Right lobe of liver (tissue), 6 donors: Measurements from ENCODE around the gene ATP6V1E1. TPM values are rescaled to one million over a fixed set of nuclear protein-coding genes. Genes with fewer than 3 reads are reported as not detected.

Source experiments
- ATAC-seq, 4 donors: fragments of 200-7000 bp; cut with Tn5 transposase; one replicate each; pipeline ENCODE4 v1.9.1; 2020; ENCODE audit warnings: mild to moderate bottlenecking in 4 of 4, moderate library complexity in 4 of 4
- DNase-seq, 3 donors: peaks; one replicate each; pipeline ENCODE4 v3.0.0-alpha.2; 2020
- H3K27ac ChIP-seq, 3 donors: fragments of 200-600 bp; one replicate each; pipeline ENCODE4 v1.8.0; 2022
- H3K27me3 ChIP-seq, 2 donors: fragments of 200-600 bp; one replicate each; pipeline ENCODE4 v1.8.0; 2022
- H3K36me3 ChIP-seq, 4 donors: fragments of 200-600 bp; sonication (generic) in 1 of 4; one replicate each; pipeline versions ENCODE4 v1.5.1 to v1.8.0; 2017 to 2022; ENCODE audit warnings: control low read depth in 1 of 4
- H3K4me1 ChIP-seq, 4 donors: fragments of 200-600 bp; sonication (generic) in 1 of 4; one replicate each; pipeline versions ENCODE4 v1.5.1 to v1.8.0; 2017 to 2022; ENCODE audit warnings: control low read depth in 1 of 4
- H3K4me3 ChIP-seq, 3 donors: fragments of 200-600 bp; one replicate each; pipeline ENCODE4 v1.8.0; 2022
- H3K9me3 ChIP-seq, 4 donors: fragments of 200-600 bp; sonication (generic) in 1 of 4; one replicate each; pipeline versions ENCODE4 v1.5.1 to v1.8.0; 2017 to 2022; ENCODE audit warnings: control low read depth in 1 of 4
- CTCF ChIP-seq, 4 donors: fragments of 200-600 bp in 3 of 4; fragments of 450-650 bp in 1 of 4; IDR thresholded peaks; one replicate each; pipeline versions ENCODE4 v1.5.1 to v1.8.0; 2016 to 2022; ENCODE audit warnings: antibody characterized with exemption in 4 of 4, mild to moderate bottlenecking in 2 of 4
- POLR2A ChIP-seq: fragments of 450-650 bp; IDR thresholded peaks from one replicate; pipeline ENCODE4 v1.6.1; 2017; ENCODE audit warnings: antibody characterized with exemption, mild to moderate bottlenecking
- WGBS: methylation state at CpG from one replicate; pipeline ENCODE4 v1.1.6; 2018; ENCODE audit warnings: low coverage, low lambda C conversion rate; ENCODE audit not compliant: insufficient coverage; ENCODE audit errors: missing lambda C conversion rate; 5-methylcytosine and 5-hydroxymethylcytosine counted together
- intact Hi-C, 2 donors: fragments of 100-400 bp; cut with DNase I; formaldehyde crosslinking; loops; one replicate each; pipeline versions ENCODE4 v1.11.2 to v1.14.1; 2022
- total RNA-seq, 6 experiments: library from RNA; depleted of rRNA in 2 of 6; stranded (reverse); fragments of >200 nt in 2 of 6; fragmentation: NEBNext Ultra II Directional in 3 of 6; extraction: Animal tissue kit (Norgen Biotek cat#: 25700) in 3 of 6; gene quantifications; one replicate each; pipeline versions ENCODE4 v1.1.0 to v1.2.4, GENCODE V29; 2016 to 2023
- donor health status: DM: no; HTN: yes; CAD: no.
- donor health status: DM: no; HTN: no; CAD: no.
- donor health status: DM: no; HTN: no; CAD: no.
- donor health status: DM: no; HTN: yes; CAD: no.
- donor health status: DM: no; HTN: yes; CAD: no.

The ATP6V1E1 gene
- total RNA-seq, 6 experiments from 2014 or later: 30.8 to 87.3 (median 44.0) TPM

- intact Hi-C loops: no loop called here
Measured at GRCh38 chr22:17665854-17666253, 37.3 kb upstream of the ATP6V1E1 start.

GRCh38 chr22:17665248-17665647, 36.7 kb upstream of the ATP6V1E1 start:
- TF ChIP-seq POLR2A (no peak), CTCF (IDR thresholded peaks at IDR 0.05) (no peak)
- ATAC-seq: no peak
- Histone ChIP-seq H3K36me3 (peaks cover 0 to 23% (median 5%) of the 10 kb centered on the region in 4 donors), H3K27me3 (no peaks in the 10 kb centered on the region), H3K4me1 (peaks cover 0 to 17% (median 0%) of the 10 kb centered on the region in 4 donors), H3K27ac (peak overlapping the region in 1 of 3 donors; percentile 53), H3K9me3 (no peaks in the 10 kb centered on the region), H3K4me3 (no peak overlapping the region)
- intact Hi-C loops: no loop called here
- 81% methylated on average over 3 of the region's 3 CpGs for WGBS
- no peak for DNase-seq

More at GRCh38 chr22:17665854-17666253, 37.3 kb upstream of the ATP6V1E1 start:
- H3K27ac ChIP-seq: no peak overlapping the region
- H3K4me3 ChIP-seq: no peak overlapping the region
- ATAC-seq (no peak), DNase-seq (no peak)
- H3K36me3 ChIP-seq: peaks cover 0 to 24% (median 5%) of the 10 kb centered on the region in 4 donors
- H3K9me3 ChIP-seq: no peaks in the 10 kb centered on the region
- TF ChIP-seq CTCF (IDR thresholded peaks at IDR 0.05) (no peak), POLR2A (no peak)
- no peaks in the 10 kb centered on the region for H3K27me3 ChIP-seq
- H3K4me1 ChIP-seq: peaks cover 0 to 17% (median 0%) of the 10 kb centered on the region in 4 donors
- WGBS: 61% methylated on average over 3 of the region's 3 CpGs

- Histone ChIP-seq H3K4me1 (peaks cover 0 to 17% (median 0%) of the 10 kb centered on the region in 4 donors), H3K27me3 (no peaks in the 10 kb centered on the region), H3K27ac (peak overlapping the region in 1 of 3 donors; percentile 53), H3K36me3 (peaks cover 0 to 26% (median 4%) of the 10 kb centered on the region in 4 donors), H3K4me3 (no peak overlapping the region), H3K9me3 (no peaks in the 10 kb centered on the region)
- intact Hi-C loops: no loop called here
- ATAC-seq (peak in 3 of 4 donors; percentile 41 to 95 (median 57)), DNase-seq (peak in 2 of 3 donors; percentile 81 to 87)
- TF ChIP-seq POLR2A: no peak
- WGBS: 8% methylated on average over 2 of the region's 6 CpGs
Measured at GRCh38 chr22:17664414-17665055, 36.0 kb upstream of the ATP6V1E1 start.

GRCh38 chr22:17656870-17657395, 28.4 kb upstream of the ATP6V1E1 start:
- H3K27ac ChIP-seq: no peak overlapping the region
- WGBS: 97% methylated on average over 6 of the region's 10 CpGs
- no peak for DNase-seq
- TF ChIP-seq POLR2A: no peak
- TF ChIP-seq CTCF (IDR thresholded peaks at IDR 0.05): no peak
- H3K9me3 ChIP-seq: no peaks in the 10 kb centered on the region
- no peak for ATAC-seq
- no peaks in the 10 kb centered on the region for H3K27me3 ChIP-seq
- H3K4me3 ChIP-seq: no peak overlapping the region
- peaks cover 0 to 33% (median 3%) of the 10 kb centered on the region in 4 donors for H3K36me3 ChIP-seq
- peaks cover 0 to 11% (median 2%) of the 10 kb centered on the region in 4 donors for H3K4me1 ChIP-seq
- intact Hi-C loops: no loop called here

GRCh38 chr22:17655289-17655688, 26.7 kb upstream of the ATP6V1E1 start:
- WGBS: 16% methylated on average over 3 of the region's 3 CpGs
- intact Hi-C loops: no loop called here
- TF ChIP-seq POLR2A (no peak), CTCF (IDR thresholded peaks at IDR 0.05) (no peak)
- peak; percentile 76 to 95 (median 81) for ATAC-seq
- Histone ChIP-seq H3K4me3 (no peak overlapping the region), H3K4me1 (peaks cover 0 to 11% (median 2%) of the 10 kb centered on the region in 4 donors), H3K27me3 (no peaks in the 10 kb centered on the region), H3K9me3 (no peaks in the 10 kb centered on the region), H3K36me3 (peaks cover 0 to 23% (median 2%) of the 10 kb centered on the region in 4 donors), H3K27ac (peak overlapping the region in 1 of 3 donors; percentile 52)
- peak; percentile 53 to 87 (median 87) for DNase-seq
